ENCODE data around the gene ZNF124.

Gene ZNF124

GRCh38 chr1:247111700-247112478 lies 59.9 kb downstream of the ZNF124 start:
- DNase-seq, result no peak

- no peak for DNase-seq
Observed at GRCh38 chr1:247111259-247111699, 60.5 kb downstream of the ZNF124 start.

- no peak for DNase-seq
Observed at GRCh38 chr1:247110627-247111258, 61.1 kb downstream of the ZNF124 start.

GRCh38 chr1:247107694-247108093 lies 64.1 kb downstream of the ZNF124 start:
- DNase-seq, result no peak

- no peak for DNase-seq
Observed at GRCh38 chr1:247105966-247106365, 65.9 kb downstream of the ZNF124 start.

Measured in AML-193 (cell line).